ENCODE results near the gene STAC2. TPM values are rescaled to one million over a fixed set of nuclear protein-coding genes. Genes with fewer than 3 reads are reported as not detected.

The STAC2 gene
- total RNA-seq, 1 donor from 2014 or later = 7.9 TPM

GRCh38 chr17:39231091-39231561 is 5.4 kb upstream of the STAC2 start:
- Histone ChIP-seq H3K27ac (peak overlapping the region in 1 of 2 donors; percentile 43), H3K36me3 (no peaks in the 10 kb centered on the region), H3K9me3 (no peaks in the 10 kb centered on the region), H3K4me3 (peak overlapping the region in 1 of 2 donors; percentile 38), H3K4me1 (peaks cover 6 to 15% of the 10 kb centered on the region in 2 donors), H3K27me3 (no peaks in the 10 kb centered on the region)
- no peak for DNase-seq (ENCODE audit: low spot score in 2 of 2)
- TF ChIP-seq CTCF (IDR thresholded peaks at IDR 0.05) = no peak
- intact Hi-C loops (cut with DNase I) = loop anchor here (5.0 kb wide), 3 partner anchors 34 to 249 kb away; partner anchors contain the start of genes ARL5C and CACNB1

- Histone ChIP-seq H3K27me3 (no peaks in the 10 kb centered on the region), H3K9me3 (no peaks in the 10 kb centered on the region), H3K36me3 (no peaks in the 10 kb centered on the region), H3K27ac (no peak overlapping the region), H3K4me1 (peaks cover 6 to 22% of the 10 kb centered on the region in 2 donors), H3K4me3 (no peak overlapping the region)
- TF ChIP-seq CTCF (IDR thresholded peaks at IDR 0.05) = no peak
- DNase-seq (ENCODE audit: low spot score in 2 of 2) = no peak
- intact Hi-C loops (cut with DNase I) = loop anchor here (5.0 kb wide), 3 partner anchors 33 to 248 kb away; partner anchors contain the start of genes ARL5C and CACNB1
Measured at GRCh38 chr17:39230361-39230760, 4.6 kb upstream of the STAC2 start.

- Histone ChIP-seq H3K4me3 (no peak overlapping the region), H3K9me3 (no peaks in the 10 kb centered on the region), H3K36me3 (no peaks in the 10 kb centered on the region), H3K27ac (peak overlapping the region in 1 of 2 donors; percentile 4), H3K4me1 (peaks cover 6 to 26% of the 10 kb centered on the region in 2 donors), H3K27me3 (no peaks in the 10 kb centered on the region)
- intact Hi-C loops (cut with DNase I) = no loop called here
- no peak for DNase-seq (ENCODE audit: low spot score in 2 of 2)
- TF ChIP-seq CTCF (IDR thresholded peaks at IDR 0.05) = no peak
Measured at GRCh38 chr17:39229274-39229913, 3.6 kb upstream of the STAC2 start.

- TF ChIP-seq CTCF (IDR thresholded peaks at IDR 0.05) = no peak
- Histone ChIP-seq H3K4me3 (no peak overlapping the region), H3K36me3 (no peaks in the 10 kb centered on the region), H3K27ac (no peak overlapping the region), H3K27me3 (no peaks in the 10 kb centered on the region), H3K4me1 (peaks cover 8 to 32% of the 10 kb centered on the region in 2 donors), H3K9me3 (no peaks in the 10 kb centered on the region)
- intact Hi-C loops (cut with DNase I) = no loop called here
- no peak for DNase-seq (ENCODE audit: low spot score in 2 of 2)
Measured at GRCh38 chr17:39227364-39227919, 1.7 kb upstream of the STAC2 start.

- Histone ChIP-seq H3K4me3 (peak overlapping the region; percentile 59 to 75), H3K4me1 (peaks cover 13 to 30% of the 10 kb centered on the region in 2 donors), H3K9me3 (no peaks in the 10 kb centered on the region), H3K36me3 (no peaks in the 10 kb centered on the region), H3K27ac (peak overlapping the region; percentile 85 to 87), H3K27me3 (no peaks in the 10 kb centered on the region)
- no peak for TF ChIP-seq CTCF (IDR thresholded peaks at IDR 0.05)
- intact Hi-C loops (cut with DNase I) = loop anchor here (2.0 kb wide), 1 partner anchor 17 kb away; no protein-coding TSS in a partner anchor
- DNase-seq (ENCODE audit: low spot score in 2 of 2) = peak; percentile 60 to 93
Measured at GRCh38 chr17:39225959-39226683, 376 bp upstream of the STAC2 start.
